K562 (cell line): Measurements from ENCODE around the gene HLF. TPM values are rescaled to one million over a fixed set of nuclear protein-coding genes. Genes with fewer than 3 reads are reported as not detected.
A peak's percentile ranks its signal among the peaks of the same experiment; 100 is the strongest.

Source experiments
- ARID2 ChIP-seq: fragments of 450-650 bp; IDR thresholded peaks from 2 replicates; pipeline ENCODE4 v1.6.1; 2017; ENCODE audit warnings: antibody characterized with exemption, mild to moderate bottlenecking
- BRD9 ChIP-seq: fragments of 450-650 bp; IDR thresholded peaks from 2 replicates; pipeline ENCODE4 v1.6.1; 2018; ENCODE audit warnings: low read depth; ENCODE audit not compliant: partially characterized antibody
- CTCF ChIP-seq, 3 experiments: IDR thresholded peaks in 2 of 3; conservative IDR thresholded peaks in 1 of 3; 2 replicates each; pipeline ENCODE4 v1.5.1; 2011 to 2012; ENCODE audit warnings: low read length in 3 of 3, mild to moderate bottlenecking in 3 of 3, control low read depth in 2 of 3, improper control_type of control experiment in 1 of 3, inconsistent platforms in 1 of 3, low read depth in 1 of 3, mixed read lengths in 1 of 3, moderate library complexity in 1 of 3; ENCODE audit not compliant: insufficient read depth in 2 of 3
- FOXK2 ChIP-seq, 2 experiments: fragments of 450-650 bp; IDR thresholded peaks in 1 of 2; conservative IDR thresholded peaks in 1 of 2; 2 replicates each; pipeline ENCODE4 v1.6.1; 2016; ENCODE audit warnings: low read depth in 2 of 2, mild to moderate bottlenecking in 1 of 2
- JUND ChIP-seq, 2 experiments: IDR thresholded peaks; 2 replicates in 1 of 2; 3 replicates in 1 of 2; pipeline ENCODE4 v1.6.1; 2011; ENCODE audit warnings: borderline replicate concordance in 2 of 2, low read depth in 2 of 2, low read length in 2 of 2, improper control_type of control experiment in 1 of 2, missing biosample characterization in 1 of 2, missing genetic modification characterization in 1 of 2, missing genetic modification reagents in 1 of 2
- KLF16 ChIP-seq: IDR thresholded peaks from 2 replicates; pipeline ENCODE4 v1.6.1; 2016; ENCODE audit warnings: antibody characterized with exemption
- NCOA1 ChIP-seq: fragments of 450-650 bp; IDR thresholded peaks from 2 replicates; pipeline ENCODE4 v1.6.1; 2016; ENCODE audit warnings: low read depth
- NRF1 ChIP-seq, 2 experiments: fragments of 450-650 bp; IDR thresholded peaks in 1 of 2; conservative IDR thresholded peaks in 1 of 2; 2 replicates each; pipeline ENCODE4 v1.6.1; 2014; ENCODE audit warnings: mild to moderate bottlenecking in 2 of 2
- POLR2H ChIP-seq: IDR thresholded peaks from 2 replicates; pipeline ENCODE4 v1.6.1; 2016; ENCODE audit warnings: missing genetic modification characterization, low read depth, mild to moderate bottlenecking, control low read depth, missing compliant biosample characterization, moderate library complexity
- RB1 ChIP-seq: fragments of 450-650 bp; IDR thresholded peaks from 2 replicates; pipeline ENCODE4 v1.6.1; 2017; ENCODE audit warnings: low read depth, mild to moderate bottlenecking
- SAP30 ChIP-seq: fragments of 200-600 bp; sonication (generic); IDR thresholded peaks from 2 replicates; pipeline ENCODE4 v1.6.1; 2012; ENCODE audit warnings: borderline replicate concordance, low read depth, mild to moderate bottlenecking, moderate library complexity, low read length, control low read depth, inconsistent platforms; ENCODE audit not compliant: insufficient read depth, poor library complexity, severe bottlenecking
- SIRT6 ChIP-seq: IDR thresholded peaks from one replicate; pipeline ENCODE4 v1.6.1; 2012; ENCODE audit warnings: low read depth, mild to moderate bottlenecking, control low read depth, inconsistent platforms, low read length, moderate library complexity
- SMAD4 ChIP-seq: fragments of 250-450 bp; sonication (Bioruptor Pico); conservative IDR thresholded peaks from 2 replicates; pipeline ENCODE4 v1.8.0; 2021; ENCODE audit warnings: inconsistent platforms, mild to moderate bottlenecking, moderate library complexity
- SMC3 ChIP-seq: conservative IDR thresholded peaks from 2 replicates; pipeline ENCODE4 v1.6.1; 2011; ENCODE audit warnings: low read depth, low read length, improper control_type of control experiment; ENCODE audit not compliant: insufficient read depth
- SRSF3 ChIP-seq: fragments of 200-400 bp; formaldehyde crosslinking; IDR thresholded peaks from 2 replicates; pipeline ENCODE4 v1.6.1; 2016; ENCODE audit warnings: mild to moderate bottlenecking, low read length, moderate library complexity; ENCODE audit not compliant: insufficient read depth
- YY1 ChIP-seq, 3 experiments: IDR thresholded peaks; 2 replicates each; pipeline ENCODE4 v1.6.1; 2011; ENCODE audit warnings: low read length in 2 of 3, mild to moderate bottlenecking in 2 of 3, moderate library complexity in 2 of 3, borderline replicate concordance in 1 of 3, control low read depth in 1 of 3, low read depth in 1 of 3; ENCODE audit not compliant: insufficient read depth in 3 of 3, insufficient replicate concordance in 2 of 3, control insufficient read depth in 1 of 3, insufficient read length in 1 of 3; ENCODE audit errors: extremely low read depth in 1 of 3
- ZBTB34 ChIP-seq: fragments of 250-450 bp; sonication (Bioruptor Pico); IDR thresholded peaks from 2 replicates; pipeline ENCODE4 v1.8.0; 2021; ENCODE audit warnings: mild to moderate bottlenecking, moderate library complexity
- ZNF253 ChIP-seq: fragments of 250-450 bp; sonication (Bioruptor Pico); conservative IDR thresholded peaks from 2 replicates; pipeline ENCODE4 v1.6.1; 2021; ENCODE audit warnings: mild to moderate bottlenecking
- ZNF449 ChIP-seq: fragments of 250-450 bp; sonication (Bioruptor Pico); IDR thresholded peaks from 2 replicates; pipeline ENCODE4 v1.8.0; 2022; ENCODE audit warnings: moderate library complexity, mild to moderate bottlenecking, inconsistent platforms
- polyA plus RNA-seq, 8 experiments: library from polyadenylated mRNA; depleted of rRNA in 4 of 8; stranded (reverse) in 5 of 8; unstranded in 3 of 8; fragments of >200 nt; fragmentation: Nextera tagmentation in 2 of 8; fragmentation: Illumina TruSeq in 1 of 8; extraction: Ambion mirVana in 2 of 8; extraction: Trizol in 1 of 8; gene quantifications; 2 replicates each; pipeline versions ENCODE4 v1.2.1 to v1.2.3, GENCODE V29; 2011 to 2014; ENCODE audit warnings: inconsistent platforms in 1 of 8, missing spikeins in 1 of 8
- total RNA-seq, 7 experiments: library from RNA; depleted of rRNA in 6 of 7; stranded (reverse); fragments of >200 nt in 6 of 7; fragmentation: Illumina TruSeq in 2 of 7; extraction: Trizol in 2 of 7; gene quantifications; 2 replicates each; pipeline versions ENCODE4 v1.2.1 to v1.2.3, GENCODE V29; 2011 to 2021; ENCODE audit warnings: low replicate concordance in 1 of 7
- TF ChIP-seq, protein P1 (sequence below): fragments of 250-450 bp; sonication (Bioruptor Pico); IDR thresholded peaks from 2 replicates; pipeline ENCODE4 v1.5.0; 2020; ENCODE audit warnings: mild to moderate bottlenecking

HLF gene
- total and polyA plus RNA-seq, 9 of the 15 experiments (the other 6 are each of a cell fraction or from before 2014, with no cell fraction given) = 0.03 to 0.24 (median 0.09) TPM

GRCh38 chr17:55348749-55349354, 84.1 kb downstream of the HLF start (continued):
- peak; percentile 67; the same call in 1 of the 2 replicates for TF ChIP-seq ARID2
- peak in 1 of 3 experiments; percentile 55 for TF ChIP-seq YY1 (IDR thresholded peaks at IDR 0.05; ENCODE audit: borderline replicate concordance in 1 of 3, control insufficient read depth in 1 of 3, extremely low read depth in 1 of 3, insufficient read depth in 3 of 3, insufficient read length in 1 of 3, insufficient replicate concordance in 2 of 3, low read depth in 1 of 3, low read length in 2 of 3)
- no peak for TF ChIP-seq ZBTB34 (CRISPR knock-in tag)
- TF ChIP-seq SIRT6 = no peak
- TF ChIP-seq ZNF253 (CRISPR knock-in tag) = no peak
- 0 out of 2 replicates have a peak, but pooled peaks have one; percentile 27 for TF ChIP-seq SMAD4 (CRISPR knock-in tag)
- 0 out of 2 replicates have a peak, but pooled peaks have one; percentile 13 for TF ChIP-seq KLF16
- TF ChIP-seq BRD9 = peak; percentile 33
- no peak for TF ChIP-seq ZNF449 (CRISPR knock-in tag)
- TF ChIP-seq RB1 = peak; percentile 27; the same call in 1 of the 2 replicates
- no peak for TF ChIP-seq SRSF3
- TF ChIP-seq POLR2H (tag) = no peak
- peak; percentile 84 for TF ChIP-seq SMC3
- TF ChIP-seq SAP30 = no peak
- TF ChIP-seq, protein P1, sequence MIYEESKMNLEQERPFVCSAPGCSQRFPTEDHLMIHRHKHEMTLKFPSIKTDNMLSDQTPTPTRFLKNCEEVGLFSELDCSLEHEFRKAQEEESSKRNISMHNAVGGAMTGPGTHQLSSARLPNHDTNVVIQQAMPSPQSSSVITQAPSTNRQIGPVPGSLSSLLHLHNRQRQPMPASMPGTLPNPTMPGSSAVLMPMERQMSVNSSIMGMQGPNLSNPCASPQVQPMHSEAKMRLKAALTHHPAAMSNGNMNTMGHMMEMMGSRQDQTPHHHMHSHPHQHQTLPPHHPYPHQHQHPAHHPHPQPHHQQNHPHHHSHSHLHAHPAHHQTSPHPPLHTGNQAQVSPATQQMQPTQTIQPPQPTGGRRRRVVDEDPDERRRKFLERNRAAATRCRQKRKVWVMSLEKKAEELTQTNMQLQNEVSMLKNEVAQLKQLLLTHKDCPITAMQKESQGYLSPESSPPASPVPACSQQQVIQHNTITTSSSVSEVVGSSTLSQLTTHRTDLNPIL (CRISPR knock-in tag) = no peak
- TF ChIP-seq CTCF (IDR thresholded peaks at IDR 0.05 in 2 of 3, conservative IDR thresholded peaks at IDR 0.05 in 1 of 3; ENCODE audit: insufficient read depth in 2 of 3, low read depth in 1 of 3, low read length in 3 of 3) = peak; percentile 81 to 92 (median 83)
- TF ChIP-seq FOXK2 (conservative IDR thresholded peaks at IDR 0.05 in 1 of 2, IDR thresholded peaks at IDR 0.05 in 1 of 2; ENCODE audit: low read depth in 2 of 2) = no peak
- TF ChIP-seq NRF1 (conservative IDR thresholded peaks at IDR 0.05 in 1 of 2, IDR thresholded peaks at IDR 0.05 in 1 of 2) = no peak
- peak; percentile 35; the same call in 1 of the 2 replicates for TF ChIP-seq JUND (IDR thresholded peaks at IDR 0.05; ENCODE audit: borderline replicate concordance, low read depth, low read length)
- no peak; the same call in 2 of the 3 replicates for TF ChIP-seq JUND (tag; IDR thresholded peaks at IDR 0.05; ENCODE audit: borderline replicate concordance, low read depth, low read length)
- TF ChIP-seq NCOA1 = no peak
